GM19099 (cell line): ENCODE measurements around the gene TSR3.

ENCODE experiments used
- POLR2A ChIP-seq: IDR thresholded peaks from 3 replicates; pipeline ENCODE4 v1.6.1; 2011; ENCODE audit warnings: low read depth; ENCODE audit not compliant: insufficient read length; ENCODE audit errors: extremely low read depth

Gene TSR3

DNA sequence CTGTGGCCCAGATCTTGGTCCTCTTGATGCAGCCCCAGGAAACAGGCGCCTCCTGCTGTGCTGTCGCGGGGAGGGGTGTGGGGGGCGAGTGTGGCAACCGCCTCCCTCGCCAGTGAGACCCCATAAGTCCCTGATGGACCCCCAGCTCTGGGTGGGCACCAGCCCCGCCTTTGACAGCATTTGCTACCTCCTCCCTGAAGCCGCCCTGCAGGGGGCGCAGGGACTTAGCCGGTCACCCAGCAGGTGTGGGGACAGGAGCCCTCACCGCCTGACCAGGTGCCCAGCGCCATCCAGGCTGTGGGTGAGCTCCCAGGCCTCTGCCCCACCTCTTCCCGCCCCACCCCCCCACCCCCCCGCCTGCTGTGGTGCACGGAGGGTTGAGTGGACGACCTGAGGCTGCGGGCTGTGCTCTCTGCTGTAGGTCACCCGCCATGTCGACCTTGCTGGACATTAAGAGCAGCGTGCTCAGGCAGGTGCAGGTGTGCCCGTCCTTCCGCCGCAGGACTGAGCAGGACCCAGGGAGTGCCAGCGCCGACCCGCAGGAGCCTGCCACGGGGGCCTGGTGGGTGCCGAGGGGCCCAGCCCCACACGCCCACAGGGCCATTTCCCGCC lies 13.5 kb downstream of the TSR3 start:
- no peak for TF ChIP-seq POLR2A

- no peak for TF ChIP-seq POLR2A
These were observed 14.2 kb downstream of the TSR3 start for GRCh38 chr16:1337486-1337885.

DNA sequence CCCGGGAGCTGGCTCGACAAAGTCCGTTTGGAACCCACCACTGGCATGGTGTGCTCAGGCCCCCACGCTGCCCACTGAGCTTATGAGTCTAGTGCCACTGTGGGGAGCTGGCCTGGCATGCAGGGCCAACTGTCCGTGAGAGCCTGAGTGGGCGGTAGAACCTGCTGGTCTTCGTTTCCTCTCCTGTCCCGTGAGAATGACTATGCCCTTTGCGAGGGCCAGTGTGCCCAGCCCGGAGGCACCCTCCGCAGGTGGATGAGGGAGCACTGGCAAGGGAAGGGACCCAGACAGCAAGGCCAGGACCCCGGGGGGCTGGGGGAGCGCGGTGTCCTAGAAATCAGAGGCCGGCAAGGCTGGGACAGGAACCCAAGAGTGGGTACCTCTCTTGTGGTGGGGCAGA lies 15.1 kb downstream of the TSR3 start:
- TF ChIP-seq POLR2A = no peak

DNA sequence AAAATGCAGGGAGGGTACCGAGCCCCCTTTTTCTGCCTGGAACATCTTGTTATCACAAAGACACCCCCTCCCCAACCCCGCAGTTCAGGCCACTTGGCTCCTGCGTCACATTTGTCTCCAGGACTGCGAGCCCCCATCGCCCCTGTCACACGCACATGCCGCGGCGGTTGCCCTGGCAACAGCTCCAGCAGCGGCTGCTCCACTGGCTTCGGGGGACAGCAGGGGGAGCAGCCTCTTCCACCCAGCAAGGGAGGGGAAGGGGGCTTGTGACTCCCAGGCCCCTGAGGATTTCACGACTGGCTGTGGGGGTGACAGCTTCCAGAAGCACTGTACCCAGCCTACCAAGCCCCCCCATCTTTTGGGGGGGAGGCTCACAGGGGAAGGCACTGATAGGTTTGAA lies 15.7 kb downstream of the TSR3 start:
- no peak for TF ChIP-seq POLR2A

DNA sequence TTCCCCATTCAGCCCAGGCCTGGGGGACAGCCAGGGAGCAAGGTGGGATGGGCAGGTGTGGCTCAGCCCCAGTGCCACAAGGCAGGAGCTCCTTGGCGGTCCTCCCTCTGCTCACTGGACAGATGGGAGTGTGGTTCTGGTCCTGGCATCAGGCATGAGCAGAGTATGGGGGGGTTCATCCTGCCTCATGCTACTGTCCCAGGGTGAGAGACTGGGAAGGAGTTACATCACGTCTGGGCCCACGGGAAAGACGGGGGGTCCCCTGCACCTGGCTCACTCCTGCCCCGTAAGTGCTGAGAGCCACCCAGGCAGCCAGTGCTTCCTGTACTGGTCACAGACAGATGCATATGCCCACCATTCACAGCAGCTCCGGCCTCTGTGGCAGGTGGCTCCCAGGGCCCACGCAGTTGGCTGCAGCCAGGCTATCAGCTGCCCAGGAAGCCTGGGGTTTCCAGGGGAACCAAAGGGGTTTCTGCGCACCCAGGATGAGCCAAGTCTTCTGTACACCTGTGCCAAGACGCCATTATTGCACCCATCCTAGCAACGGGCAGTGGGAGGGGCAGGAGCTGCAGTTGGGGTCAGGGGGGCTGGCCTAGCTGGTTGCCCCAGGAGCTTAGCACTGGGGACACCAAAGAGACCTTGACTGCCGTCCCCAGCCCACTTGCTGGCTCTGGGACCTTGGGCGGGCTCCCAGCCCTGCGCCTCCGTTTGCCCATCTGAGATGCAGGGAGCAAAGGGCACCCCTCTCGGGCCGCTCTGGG lies 16.3 kb downstream of the TSR3 start:
- no peak for TF ChIP-seq POLR2A

GRCh38 chr16:1334739-1335138 lies 16.9 kb downstream of the TSR3 start:
- TF ChIP-seq POLR2A = no peak

GRCh38 chr16:1333854-1334700 lies 17.6 kb downstream of the TSR3 start:
- TF ChIP-seq POLR2A = no peak

- TF ChIP-seq POLR2A = no peak
These were observed 18.4 kb downstream of the TSR3 start, which contains the start of gene BAIAP3 for GRCh38 chr16:1333149-1333812. TSS of gene BAIAP3 (plus strand) at chr16:1333645. CDS start at chr16:1338550, 4,905 bp downstream.

GRCh38 chr16:1332618-1333148 lies 19.0 kb downstream of the TSR3 start:
- no peak for TF ChIP-seq POLR2A

DNA sequence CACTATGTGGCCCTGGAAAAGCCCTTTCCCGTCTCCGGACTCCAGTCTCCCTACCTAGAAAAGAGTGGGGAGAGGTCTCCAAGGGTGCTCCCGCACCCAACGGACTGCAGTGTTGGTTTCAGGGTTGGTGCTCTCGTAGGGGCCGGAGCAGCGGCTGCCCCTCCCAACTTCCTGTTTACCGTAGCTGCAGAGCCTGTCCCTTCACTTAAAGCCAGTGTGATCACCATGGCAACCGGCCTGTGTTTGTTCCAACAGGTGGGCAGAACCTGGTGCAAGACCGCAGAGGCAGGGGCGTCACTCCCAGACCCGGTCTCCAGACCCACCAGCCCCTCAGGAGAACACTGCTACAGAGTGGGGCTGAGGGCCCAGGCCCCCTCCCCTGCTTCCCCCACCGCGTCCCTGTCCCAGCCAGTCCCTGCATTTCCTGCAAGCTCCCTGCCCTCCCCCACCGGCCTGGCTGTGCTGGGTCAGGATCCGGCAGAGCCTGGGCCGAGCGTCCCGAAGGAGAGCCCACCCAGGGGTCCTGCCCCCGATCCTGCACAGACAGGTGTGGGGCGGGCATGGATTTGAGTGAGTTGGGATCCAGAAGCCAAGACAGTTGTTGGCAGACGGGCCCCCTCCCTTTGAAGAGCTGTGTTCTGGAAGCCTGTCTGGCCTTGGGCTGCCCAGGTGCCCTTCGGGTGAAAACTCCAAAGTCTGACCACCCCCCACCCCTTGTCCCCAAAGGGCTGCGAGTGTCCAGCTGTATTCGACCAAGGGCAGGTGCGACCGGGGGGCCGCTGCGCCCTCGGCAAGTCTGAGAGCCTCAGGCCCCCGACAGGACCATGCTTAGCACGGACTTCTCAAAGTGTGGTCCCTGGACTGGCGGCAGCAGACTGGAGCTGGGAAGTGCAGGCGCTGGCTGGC lies 19.7 kb downstream of the TSR3 start:
- peak; percentile 26 for TF ChIP-seq POLR2A

GRCh38 chr16:1330931-1331711 lies 20.6 kb downstream of the TSR3 start:
- no peak for TF ChIP-seq POLR2A

DNA sequence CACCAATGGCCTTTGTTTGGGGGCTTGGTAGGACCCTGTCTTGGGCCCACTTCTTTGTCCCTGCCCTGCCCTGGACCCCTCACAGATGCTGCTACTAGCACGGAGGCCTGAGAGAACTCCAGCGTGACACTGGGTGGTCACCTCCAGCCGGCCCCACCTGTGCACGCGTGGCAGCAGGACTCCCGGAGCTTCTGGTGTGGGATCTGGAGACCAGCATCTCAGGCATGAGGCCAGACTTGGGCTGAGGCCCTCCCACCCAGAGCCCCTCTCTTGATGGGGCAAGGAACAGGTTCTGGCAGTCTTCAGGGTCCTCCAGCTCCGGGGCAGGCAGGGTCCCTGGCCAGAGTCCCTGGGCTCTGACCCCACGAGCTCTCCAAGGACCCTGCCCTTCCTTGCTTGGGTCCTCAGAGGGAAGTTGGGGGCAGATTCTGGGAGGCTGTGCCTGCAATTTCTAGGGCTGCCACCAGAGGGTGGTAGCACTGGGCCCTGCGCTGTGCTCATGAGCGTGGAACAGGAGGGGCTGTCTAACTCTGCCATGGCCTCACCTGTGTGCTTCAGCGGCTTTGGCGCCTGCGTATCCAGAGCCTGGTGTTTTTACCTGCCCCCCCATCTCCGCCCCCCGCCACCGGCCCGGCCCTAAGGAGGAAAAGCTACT lies 21.3 kb downstream of the TSR3 start:
- TF ChIP-seq POLR2A = no peak

- no peak for TF ChIP-seq POLR2A
These were observed 24.1 kb downstream of the TSR3 start for GRCh38 chr16:1327619-1327947.

GRCh38 chr16:1326946-1327618 lies 24.6 kb downstream of the TSR3 start:
- no peak for TF ChIP-seq POLR2A
